Measurements from ENCODE around the gene CLEC16A.

DNA sequence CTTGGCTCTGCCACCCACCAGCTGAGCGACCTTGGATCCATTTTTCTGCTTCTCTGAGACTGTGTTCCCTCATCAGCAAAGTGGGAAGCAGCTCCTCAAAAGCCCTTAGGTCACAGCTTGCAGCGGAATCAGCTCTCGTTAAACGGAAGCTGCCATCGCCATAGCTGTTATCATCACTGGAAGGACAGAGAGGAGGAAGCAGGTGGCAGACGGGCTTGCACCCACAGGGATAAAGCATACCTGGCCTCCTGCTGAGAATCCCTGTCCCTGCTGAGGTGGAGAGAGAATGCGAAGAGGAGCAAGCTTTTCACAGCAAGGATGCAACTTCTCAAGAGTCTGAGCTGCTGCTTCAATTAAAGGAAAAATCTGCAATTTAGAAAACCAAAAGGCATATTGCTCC, 106.6 kb downstream of the CLEC16A start:
- TF ChIP-seq EZH2 (IDR thresholded peaks at IDR 0.05; ENCODE audit: borderline replicate concordance, insufficient read depth, low read depth, low read length, poor library complexity, severe bottlenecking) = no peak
- TF ChIP-seq, protein P1, sequence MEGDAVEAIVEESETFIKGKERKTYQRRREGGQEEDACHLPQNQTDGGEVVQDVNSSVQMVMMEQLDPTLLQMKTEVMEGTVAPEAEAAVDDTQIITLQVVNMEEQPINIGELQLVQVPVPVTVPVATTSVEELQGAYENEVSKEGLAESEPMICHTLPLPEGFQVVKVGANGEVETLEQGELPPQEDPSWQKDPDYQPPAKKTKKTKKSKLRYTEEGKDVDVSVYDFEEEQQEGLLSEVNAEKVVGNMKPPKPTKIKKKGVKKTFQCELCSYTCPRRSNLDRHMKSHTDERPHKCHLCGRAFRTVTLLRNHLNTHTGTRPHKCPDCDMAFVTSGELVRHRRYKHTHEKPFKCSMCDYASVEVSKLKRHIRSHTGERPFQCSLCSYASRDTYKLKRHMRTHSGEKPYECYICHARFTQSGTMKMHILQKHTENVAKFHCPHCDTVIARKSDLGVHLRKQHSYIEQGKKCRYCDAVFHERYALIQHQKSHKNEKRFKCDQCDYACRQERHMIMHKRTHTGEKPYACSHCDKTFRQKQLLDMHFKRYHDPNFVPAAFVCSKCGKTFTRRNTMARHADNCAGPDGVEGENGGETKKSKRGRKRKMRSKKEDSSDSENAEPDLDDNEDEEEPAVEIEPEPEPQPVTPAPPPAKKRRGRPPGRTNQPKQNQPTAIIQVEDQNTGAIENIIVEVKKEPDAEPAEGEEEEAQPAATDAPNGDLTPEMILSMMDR (IDR thresholded peaks at IDR 0.05) = no peak
